Stomach smooth muscle (tissue), 2 donors: ENCODE results near the gene H2AZ2.

Experiments used
- H3K27ac ChIP-seq: one replicate; pipeline ENCODE4 v1.7.0; 2013; ENCODE audit warnings: mild to moderate bottlenecking, low read length, inconsistent platforms
- H3K27me3 ChIP-seq, 2 donors: one replicate each; pipeline ENCODE4 v1.7.0; 2013; ENCODE audit warnings: low read length in 2 of 2; ENCODE audit not compliant: insufficient read depth in 2 of 2, control insufficient read depth in 1 of 2
- H3K36me3 ChIP-seq, 2 donors: one replicate each; pipeline ENCODE4 v1.7.0; 2013; ENCODE audit warnings: low read length in 2 of 2; ENCODE audit not compliant: control insufficient read depth in 2 of 2, insufficient read depth in 2 of 2
- H3K4me1 ChIP-seq: one replicate; pipeline ENCODE4 v1.7.0; 2013; ENCODE audit warnings: low read length; ENCODE audit not compliant: control insufficient read depth, insufficient read depth
- H3K4me3 ChIP-seq, 2 donors: one replicate each; pipeline ENCODE4 v1.7.0; 2013; ENCODE audit warnings: low read length in 2 of 2
- H3K9ac ChIP-seq, 2 donors: one replicate each; pipeline ENCODE4 v1.7.0; 2013; ENCODE audit warnings: low read length in 2 of 2, mild to moderate bottlenecking in 1 of 2
- H3K9me3 ChIP-seq, 2 donors: one replicate each; pipeline ENCODE4 v1.7.0; 2013; ENCODE audit warnings: low read length in 2 of 2; ENCODE audit not compliant: control insufficient read depth in 2 of 2
- donor health status: healthy.
- donor health status: Pancreatic carcinoma.

Gene H2AZ2

GRCh38 chr7:44847920-44848634, at the start of gene H2AZ2:
Gene H2AZ2, minus strand, starts transcription at chr7:44848087. Its CDS starts 116 bp downstream, at chr7:44847971.
- no peaks in the 10 kb centered on the region for H3K36me3 ChIP-seq
- H3K4me3 ChIP-seq: peak within 1 kb of the TSS; percentile 82 to 83
- H3K4me1 ChIP-seq: peaks cover 9% of the 10 kb centered on the region
- H3K27me3 ChIP-seq: no peaks in the 10 kb centered on the region
- peak within 1 kb of the TSS; percentile 94 for H3K27ac ChIP-seq
- no peaks in the 10 kb centered on the region for H3K9me3 ChIP-seq
- H3K9ac ChIP-seq: peak within 1 kb of the TSS; percentile 85 to 92

GRCh38 chr7:44897309-44897708, 49.4 kb upstream of the H2AZ2 start:
- Histone ChIP-seq H3K9me3 (no peaks in the 10 kb centered on the region), H3K9ac (no peak overlapping the region), H3K27ac (no peak overlapping the region), H3K36me3 (no peaks in the 10 kb centered on the region), H3K27me3 (no peaks in the 10 kb centered on the region), H3K4me1 (no peaks in the 10 kb centered on the region), H3K4me3 (no peak overlapping the region)

DNA sequence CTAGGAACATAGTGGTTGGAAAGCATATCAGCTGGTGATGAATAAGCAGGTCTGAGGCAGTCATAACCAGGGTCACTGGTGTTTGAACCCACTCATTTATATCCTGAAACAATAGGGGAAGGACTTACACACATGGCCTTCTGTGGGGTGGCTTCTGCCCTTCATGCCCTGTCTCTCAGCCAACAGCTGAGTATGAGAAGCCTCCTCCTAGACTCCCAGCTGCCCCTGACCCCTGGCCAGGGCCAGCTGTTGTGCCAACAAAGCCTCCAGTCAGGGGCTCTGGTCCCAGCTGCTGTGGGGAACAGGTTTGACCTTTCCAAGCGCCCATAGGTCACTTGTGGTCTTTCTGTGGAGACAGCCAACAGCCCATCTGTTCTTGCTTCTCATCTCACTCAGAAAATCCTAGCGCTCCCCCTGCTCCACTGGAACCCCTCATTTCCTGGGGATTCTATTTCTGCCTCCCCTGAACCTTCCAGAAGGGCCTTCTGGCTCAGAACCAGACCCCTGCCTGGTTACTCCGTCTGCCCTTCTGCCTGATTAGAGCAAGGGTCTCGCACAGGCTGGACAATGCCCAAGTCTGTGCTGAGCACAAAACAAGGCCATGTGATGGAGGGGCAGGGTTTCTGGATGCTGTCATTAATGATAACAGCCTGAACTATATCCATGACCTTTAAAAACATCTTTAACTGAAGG, 47.1 kb upstream of the H2AZ2 start:
- no peaks in the 10 kb centered on the region for H3K36me3 ChIP-seq
- no peak overlapping the region for H3K4me3 ChIP-seq
- H3K9me3 ChIP-seq: no peaks in the 10 kb centered on the region
- no peak overlapping the region for H3K9ac ChIP-seq
- H3K27ac ChIP-seq: no peak overlapping the region
- H3K27me3 ChIP-seq: no peaks in the 10 kb centered on the region
- no peaks in the 10 kb centered on the region for H3K4me1 ChIP-seq

GRCh38 chr7:44893710-44894234, 45.9 kb upstream of the H2AZ2 start:
- no peaks in the 10 kb centered on the region for H3K4me1 ChIP-seq
- H3K27ac ChIP-seq: no peak overlapping the region
- no peaks in the 10 kb centered on the region for H3K27me3 ChIP-seq
- no peaks in the 10 kb centered on the region for H3K9me3 ChIP-seq
- no peak overlapping the region for H3K4me3 ChIP-seq
- no peaks in the 10 kb centered on the region for H3K36me3 ChIP-seq
- no peak overlapping the region for H3K9ac ChIP-seq

- no peaks in the 10 kb centered on the region for H3K4me1 ChIP-seq
- no peaks in the 10 kb centered on the region for H3K9me3 ChIP-seq
- H3K36me3 ChIP-seq: no peaks in the 10 kb centered on the region
- H3K27me3 ChIP-seq: no peaks in the 10 kb centered on the region
- no peak overlapping the region for H3K27ac ChIP-seq
- no peak overlapping the region for H3K4me3 ChIP-seq
- no peak overlapping the region for H3K9ac ChIP-seq
Observed at GRCh38 chr7:44891791-44892190, 43.9 kb upstream of the H2AZ2 start.

DNA sequence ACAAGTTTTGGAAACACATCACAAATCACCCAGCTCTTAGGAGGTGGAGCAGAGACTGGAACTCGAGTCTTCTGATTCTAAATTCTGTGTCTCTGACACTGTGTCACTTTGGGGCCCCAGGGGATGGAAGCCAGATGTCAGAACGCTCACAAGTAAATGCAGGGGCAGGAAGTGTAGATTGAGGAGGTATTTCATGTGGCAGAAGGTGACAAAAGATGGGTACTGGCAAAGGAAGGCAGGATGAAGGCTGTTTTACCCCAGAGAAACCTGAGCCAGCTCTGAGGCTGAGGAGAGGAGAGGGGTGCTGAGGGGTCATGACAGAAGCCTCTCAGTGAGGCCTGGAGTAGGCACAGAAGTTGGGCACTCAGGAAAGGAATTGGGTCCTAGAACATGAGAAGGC, 43.5 kb upstream of the H2AZ2 start:
- no peaks in the 10 kb centered on the region for H3K4me1 ChIP-seq
- no peaks in the 10 kb centered on the region for H3K36me3 ChIP-seq
- H3K4me3 ChIP-seq: no peak overlapping the region
- no peak overlapping the region for H3K27ac ChIP-seq
- H3K27me3 ChIP-seq: no peaks in the 10 kb centered on the region
- H3K9ac ChIP-seq: no peak overlapping the region
- H3K9me3 ChIP-seq: no peaks in the 10 kb centered on the region

DNA sequence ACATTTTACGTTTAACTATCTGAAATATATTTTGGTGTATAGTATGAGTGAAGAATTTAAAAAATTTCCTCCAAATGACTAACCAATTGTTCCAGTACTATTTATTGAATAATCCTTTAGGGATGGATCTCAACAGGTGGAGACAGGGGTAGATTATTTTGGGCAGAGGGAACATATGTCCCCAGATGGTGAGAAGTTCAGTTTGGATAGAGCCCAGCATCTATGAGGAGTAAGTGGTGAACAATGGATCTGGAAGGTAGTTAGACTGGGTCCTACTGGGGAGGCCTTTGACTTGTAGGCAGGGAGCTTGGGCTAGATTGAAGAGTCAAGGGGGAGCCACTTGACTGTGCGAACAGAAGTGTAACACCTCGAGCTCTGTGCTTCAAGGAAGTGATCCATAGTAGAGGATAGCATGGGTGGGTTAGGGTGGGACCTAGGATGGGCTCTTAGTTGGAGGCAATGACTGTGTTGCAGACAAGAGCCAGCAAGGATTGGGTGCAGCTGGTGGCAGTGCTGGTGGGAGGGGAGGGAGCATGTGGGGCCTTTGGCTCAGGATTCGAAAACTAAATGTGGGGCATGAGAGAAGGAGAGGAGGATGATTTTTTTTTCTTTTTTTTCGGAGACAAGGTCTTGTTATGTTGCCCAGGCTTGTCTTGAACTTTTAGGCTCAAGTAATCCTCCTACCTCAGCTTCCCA, 41.3 kb upstream of the H2AZ2 start:
- peaks cover 9% of the 10 kb centered on the region for H3K4me1 ChIP-seq
- H3K4me3 ChIP-seq: no peak overlapping the region
- no peaks in the 10 kb centered on the region for H3K27me3 ChIP-seq
- H3K36me3 ChIP-seq: no peaks in the 10 kb centered on the region
- H3K9ac ChIP-seq: no peak overlapping the region
- H3K27ac ChIP-seq: no peak overlapping the region
- H3K9me3 ChIP-seq: no peaks in the 10 kb centered on the region

DNA sequence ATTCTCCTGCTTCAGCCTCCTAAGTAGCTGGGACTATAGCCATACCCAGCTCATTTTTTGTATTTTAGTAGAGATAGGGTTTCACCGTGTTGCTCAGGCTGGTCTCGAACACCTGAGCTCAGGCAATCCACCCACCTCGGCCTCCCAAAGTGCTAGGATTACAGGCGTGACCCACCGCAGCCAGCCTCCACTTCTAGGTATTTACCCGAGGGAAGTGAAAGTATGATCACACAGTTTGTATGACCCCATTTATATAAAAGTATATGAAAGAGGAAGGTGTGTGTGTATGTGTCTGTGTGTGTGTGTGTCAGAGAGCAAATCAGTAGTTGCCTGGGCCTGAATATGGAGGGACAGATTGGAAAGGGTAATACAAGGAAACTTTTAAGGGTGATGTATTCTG, 39.4 kb upstream of the H2AZ2 start:
- Histone ChIP-seq H3K9ac (no peak overlapping the region), H3K4me1 (peaks cover 18% of the 10 kb centered on the region), H3K9me3 (no peaks in the 10 kb centered on the region), H3K27ac (no peak overlapping the region), H3K4me3 (no peak overlapping the region), H3K36me3 (peaks cover 0 to 2% of the 10 kb centered on the region in 2 donors), H3K27me3 (no peaks in the 10 kb centered on the region)

DNA sequence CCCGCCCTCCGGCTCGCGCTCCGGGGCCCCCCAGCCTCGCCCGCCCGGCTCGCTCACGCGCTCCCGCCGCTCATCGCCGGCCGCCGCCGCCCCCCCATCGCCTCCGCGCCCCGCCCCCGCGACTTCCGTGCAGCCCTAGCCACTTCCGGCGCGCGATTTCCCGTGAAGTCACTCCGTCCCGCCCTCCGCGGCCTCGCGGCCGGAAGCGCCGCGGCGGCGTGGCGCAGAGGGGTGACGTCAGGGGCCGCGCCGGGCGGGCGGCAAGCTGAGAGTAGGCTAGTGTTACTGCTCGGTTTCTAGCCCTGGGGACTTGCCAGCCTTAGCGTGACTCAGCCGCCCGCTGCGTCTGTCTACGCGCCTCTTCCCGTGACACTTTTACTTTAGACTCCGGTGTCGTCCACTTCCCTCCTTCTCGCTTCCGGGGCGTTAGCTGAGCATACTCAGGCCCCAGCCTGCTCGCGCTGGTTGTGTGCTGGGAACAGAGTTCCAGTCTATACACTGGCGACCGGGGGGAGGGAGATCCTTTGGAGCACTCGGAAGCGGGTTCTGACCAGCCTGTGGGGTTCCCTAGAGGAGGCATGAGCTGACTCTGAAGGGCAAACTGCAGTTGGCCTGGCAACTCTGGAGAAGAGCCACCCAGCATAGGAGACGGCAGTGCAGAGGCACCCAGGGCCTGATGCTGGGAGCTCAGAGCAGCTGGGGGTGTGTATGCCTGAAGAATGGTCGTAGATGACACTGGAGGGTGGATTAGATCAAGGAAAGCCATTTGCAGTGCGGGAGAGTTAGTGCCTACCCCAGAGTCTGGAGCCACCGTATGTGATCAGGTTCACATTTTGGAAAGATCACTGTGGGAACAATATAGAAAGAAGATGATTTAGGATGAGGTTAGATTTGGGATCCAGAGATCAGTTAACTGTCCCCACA, 37.8 kb upstream of the H2AZ2 start, which contains the start of gene PURB:
Gene PURB (minus strand): TSS at position 137 of the 924 bp plus-strand sequence. CDS start 182 bp downstream, outside the sequence.
- peak within 1 kb of the TSS; percentile 92 to 95 for H3K4me3 ChIP-seq
- peaks cover 0 to 2% of the 10 kb centered on the region in 2 donors for H3K36me3 ChIP-seq
- no peaks in the 10 kb centered on the region for H3K27me3 ChIP-seq
- peak within 1 kb of the TSS; percentile 99 for H3K27ac ChIP-seq
- no peaks in the 10 kb centered on the region for H3K9me3 ChIP-seq
- peak within 1 kb of the TSS; percentile 99 for H3K9ac ChIP-seq
- H3K4me1 ChIP-seq: peaks cover 22% of the 10 kb centered on the region
